C4-2B (cell line): Measurements from ENCODE around the gene NLE1.

Source experiments
- CTCF ChIP-seq: fragments of 450-650 bp; conservative IDR thresholded peaks from 2 replicates; pipeline ENCODE4 v1.5.1; 2017; ENCODE audit warnings: mild to moderate bottlenecking
- ZFX ChIP-seq: fragments of 450-650 bp; IDR thresholded peaks from 2 replicates; pipeline ENCODE4 v1.6.1; 2017

- TF ChIP-seq CTCF (no peak), ZFX (no peak)
These were observed 42.2 kb downstream of the NLE1 start for GRCh38 chr17:35099908-35100307.
